Lower lobe of right lung (tissue), 2 donors: ENCODE data around the gene ZFP62. TPM values are rescaled to one million over a fixed set of nuclear protein-coding genes. Genes with fewer than 3 reads are reported as not detected.
A peak's percentile ranks its signal among the peaks of the same experiment; 100 is the strongest.
"Not testable (repeated sequence)": the region's sequence is repeated elsewhere in the genome, so short reads cannot be mapped to it uniquely, and the experiment has no call there.

ENCODE experiments used
- ATAC-seq, 2 donors: fragments of 200-7000 bp; cut with Tn5 transposase; one replicate each; pipeline ENCODE4 v1.9.1; 2020 to 2022; ENCODE audit warnings: mild to moderate bottlenecking in 2 of 2, moderate library complexity in 2 of 2
- DNase-seq: peaks from one replicate; pipeline ENCODE4 v3.0.0-alpha.2; 2020
- H3K27ac ChIP-seq: fragments of 200-600 bp; one replicate; pipeline ENCODE4 v1.8.0; 2022
- H3K27me3 ChIP-seq: fragments of 200-600 bp; one replicate; pipeline ENCODE4 v1.8.0; 2022; ENCODE audit warnings: low read depth
- H3K36me3 ChIP-seq: fragments of 200-600 bp; one replicate; pipeline ENCODE4 v1.8.0; 2022; ENCODE audit warnings: mild to moderate bottlenecking
- H3K4me1 ChIP-seq: fragments of 200-600 bp; one replicate; pipeline ENCODE4 v1.8.0; 2022
- H3K4me3 ChIP-seq: fragments of 200-600 bp; one replicate; pipeline ENCODE4 v1.8.0; 2022; ENCODE audit warnings: mild to moderate bottlenecking
- H3K9me3 ChIP-seq: fragments of 200-600 bp; one replicate; pipeline ENCODE4 v1.8.0; 2022
- CTCF ChIP-seq: fragments of 200-600 bp; IDR thresholded peaks from one replicate; pipeline ENCODE4 v1.8.0; 2022; ENCODE audit warnings: antibody characterized with exemption, mild to moderate bottlenecking
- intact Hi-C: fragments of 100-400 bp; cut with DNase I; formaldehyde crosslinking; loops from one replicate; pipeline ENCODE4 v1.11.0; 2022
- total RNA-seq: library from RNA; stranded (reverse); fragmentation: NEBNext Ultra II Directional; extraction: Animal tissue kit (Norgen Biotek cat#: 25700); gene quantifications from one replicate; pipeline ENCODE4 v1.2.1, GENCODE V29; 2021
- donor health status: DM: no; HTN: yes; CAD: no; lungs with severe emphysema.

The ZFP62 gene
- total RNA-seq, 1 donor from 2014 or later: 28.3 TPM

- peaks cover 20% of the 10 kb centered on the region for H3K36me3 ChIP-seq
- intact Hi-C loops: no loop called here
- H3K27me3 ChIP-seq: no peaks in the 10 kb centered on the region
- peak overlapping the region; percentile 91 for H3K4me3 ChIP-seq
- ATAC-seq (peak; percentile 98), DNase-seq (peak; percentile 92)
- TF ChIP-seq CTCF: peak; percentile 27
- no peaks in the 10 kb centered on the region for H3K9me3 ChIP-seq
- peaks cover 39% of the 10 kb centered on the region for H3K4me1 ChIP-seq
- H3K27ac ChIP-seq: peak overlapping the region; percentile 98
Observed at GRCh38 chr5:180831139-180832093, 29.7 kb downstream of the ZFP62 start.

GRCh38 chr5:180830253-180831138 lies 30.6 kb downstream of the ZFP62 start:
- Histone ChIP-seq H3K9me3 (no peaks in the 10 kb centered on the region), H3K4me1 (peaks cover 48% of the 10 kb centered on the region)

GRCh38 chr5:180829726-180830125 lies 31.4 kb downstream of the ZFP62 start:
- peaks cover 56% of the 10 kb centered on the region for H3K4me1 ChIP-seq
- intact Hi-C loops: no loop called here
- peaks cover 4% of the 10 kb centered on the region for H3K36me3 ChIP-seq

More at GRCh38 chr5:180830253-180831138, 30.6 kb downstream of the ZFP62 start:
- peak; percentile 83 to 88 for ATAC-seq
- peak overlapping the region; percentile 98 for H3K27ac ChIP-seq
- peaks cover 11% of the 10 kb centered on the region for H3K36me3 ChIP-seq
- no peak for TF ChIP-seq CTCF
- intact Hi-C loops: no loop called here
- DNase-seq: peak; percentile 87
- H3K4me3 ChIP-seq: peak overlapping the region; percentile 91
- no peaks in the 10 kb centered on the region for H3K27me3 ChIP-seq

GRCh38 chr5:180828756-180829531 lies 32.1 kb downstream of the ZFP62 start:
- Histone ChIP-seq H3K4me1 (peaks cover 64% of the 10 kb centered on the region), H3K27ac (peak overlapping the region; percentile 98), H3K4me3 (peak overlapping the region; percentile 91)
- H3K9me3 ChIP-seq, H3K27me3 ChIP-seq, DNase-seq, H3K36me3 ChIP-seq, ATAC-seq, intact Hi-C loops: not testable (repeated sequence)

More at GRCh38 chr5:180829726-180830125, 31.4 kb downstream of the ZFP62 start:
- Histone ChIP-seq H3K27me3 (no peaks in the 10 kb centered on the region), H3K27ac (peak overlapping the region; percentile 98), H3K9me3 (no peaks in the 10 kb centered on the region), H3K4me3 (peak overlapping the region; percentile 91)
- no peak for TF ChIP-seq CTCF
- no peak for ATAC-seq
- no peak for DNase-seq

GRCh38 chr5:180827374-180827773 lies 33.7 kb downstream of the ZFP62 start:
- ATAC-seq, intact Hi-C loops, H3K27me3 ChIP-seq, H3K4me3 ChIP-seq, H3K9me3 ChIP-seq, H3K36me3 ChIP-seq, DNase-seq: not testable (repeated sequence)
- H3K27ac ChIP-seq: peak overlapping the region; percentile 10
- peaks cover 56% of the 10 kb centered on the region for H3K4me1 ChIP-seq
